Measurements from ENCODE around the gene ZNF891. TPM values are rescaled to one million over a fixed set of nuclear protein-coding genes. Genes with fewer than 3 reads are reported as not detected.
A peak's percentile ranks its signal among the peaks of the same experiment; 100 is the strongest.

Gene ZNF891
- total RNA-seq, 1 donor from 2014 or later = 2.6 TPM

DNA sequence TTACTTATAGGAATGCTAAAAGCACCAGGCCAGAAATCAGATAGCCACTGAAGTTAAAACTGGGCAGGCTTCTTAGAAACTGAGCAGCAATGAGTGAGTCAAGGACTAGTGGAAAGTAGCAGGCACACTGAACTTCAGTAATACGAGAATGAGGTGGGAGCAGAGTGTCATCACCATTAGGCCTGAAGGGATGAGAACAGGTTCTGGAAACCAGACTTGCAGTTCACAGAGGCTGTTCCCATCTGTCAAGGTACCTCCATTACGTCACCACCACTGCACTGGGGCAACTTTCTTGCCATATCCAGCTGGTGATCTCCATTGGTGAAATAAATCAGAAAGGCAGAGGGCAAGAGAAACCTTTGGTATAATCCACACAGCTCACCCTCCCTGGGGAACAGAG is 15.9 kb upstream of the ZNF891 start:
- Histone ChIP-seq H3K27ac (no peak overlapping the region), H3K27me3 (ENCODE audit: low read depth) (no peaks in the 10 kb centered on the region), H3K9me3 (peaks cover 93% of the 10 kb centered on the region), H3K36me3 (peaks cover 30% of the 10 kb centered on the region), H3K4me3 (no peak overlapping the region), H3K4me1 (no peaks in the 10 kb centered on the region)
- DNase-seq (no peak), ATAC-seq (no peak)
- intact Hi-C loops (cut with DNase I) = no loop called here
- TF ChIP-seq, protein P1, sequence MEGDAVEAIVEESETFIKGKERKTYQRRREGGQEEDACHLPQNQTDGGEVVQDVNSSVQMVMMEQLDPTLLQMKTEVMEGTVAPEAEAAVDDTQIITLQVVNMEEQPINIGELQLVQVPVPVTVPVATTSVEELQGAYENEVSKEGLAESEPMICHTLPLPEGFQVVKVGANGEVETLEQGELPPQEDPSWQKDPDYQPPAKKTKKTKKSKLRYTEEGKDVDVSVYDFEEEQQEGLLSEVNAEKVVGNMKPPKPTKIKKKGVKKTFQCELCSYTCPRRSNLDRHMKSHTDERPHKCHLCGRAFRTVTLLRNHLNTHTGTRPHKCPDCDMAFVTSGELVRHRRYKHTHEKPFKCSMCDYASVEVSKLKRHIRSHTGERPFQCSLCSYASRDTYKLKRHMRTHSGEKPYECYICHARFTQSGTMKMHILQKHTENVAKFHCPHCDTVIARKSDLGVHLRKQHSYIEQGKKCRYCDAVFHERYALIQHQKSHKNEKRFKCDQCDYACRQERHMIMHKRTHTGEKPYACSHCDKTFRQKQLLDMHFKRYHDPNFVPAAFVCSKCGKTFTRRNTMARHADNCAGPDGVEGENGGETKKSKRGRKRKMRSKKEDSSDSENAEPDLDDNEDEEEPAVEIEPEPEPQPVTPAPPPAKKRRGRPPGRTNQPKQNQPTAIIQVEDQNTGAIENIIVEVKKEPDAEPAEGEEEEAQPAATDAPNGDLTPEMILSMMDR (IDR thresholded peaks at IDR 0.05) = no peak

DNA sequence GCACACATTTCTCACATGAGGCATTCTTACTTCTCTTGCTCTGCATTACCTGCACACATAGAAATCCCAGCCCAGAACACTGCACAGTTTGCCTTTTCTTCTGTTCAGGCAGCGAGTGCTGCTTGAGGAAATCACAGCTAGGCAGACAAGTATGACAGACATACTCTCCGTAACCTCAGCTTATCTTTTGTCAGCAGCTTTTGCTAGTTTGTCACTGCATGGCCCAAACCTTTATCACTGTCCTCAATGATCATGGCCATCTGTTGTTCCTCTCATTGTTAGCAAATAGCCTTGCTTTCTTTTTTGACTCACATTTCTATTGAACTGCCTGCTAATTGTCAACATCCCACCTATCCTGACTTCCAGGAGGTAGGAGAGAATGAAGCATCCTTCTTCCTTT is 5.7 kb upstream of the ZNF891 start:
- ATAC-seq (no peak), DNase-seq (no peak)
- Histone ChIP-seq H3K36me3 (peaks cover 11% of the 10 kb centered on the region), H3K9me3 (peaks cover 83% of the 10 kb centered on the region), H3K27me3 (ENCODE audit: low read depth) (no peaks in the 10 kb centered on the region), H3K4me3 (no peak overlapping the region), H3K4me1 (peaks cover 8% of the 10 kb centered on the region), H3K27ac (no peak overlapping the region)
- intact Hi-C loops (cut with DNase I) = no loop called here
- TF ChIP-seq, protein P1 (IDR thresholded peaks at IDR 0.05) = no peak

- peak overlapping the region; percentile 97 for H3K27ac ChIP-seq
- no peaks in the 10 kb centered on the region for H3K27me3 ChIP-seq (ENCODE audit: low read depth)
- peaks cover 9% of the 10 kb centered on the region for H3K36me3 ChIP-seq
- TF ChIP-seq, protein P1 (IDR thresholded peaks at IDR 0.05) = no peak
- H3K9me3 ChIP-seq = peaks cover 65% of the 10 kb centered on the region
- DNase-seq (peak; percentile 65), ATAC-seq (peak in 1 of 2 donors; percentile 25)
- H3K4me3 ChIP-seq = peak overlapping the region; percentile 87
- H3K4me1 ChIP-seq = peaks cover 16% of the 10 kb centered on the region
- intact Hi-C loops (cut with DNase I) = no loop called here
These were observed 694 bp upstream of the ZNF891 start for GRCh38 chr12:133130808-133131128.

DNA sequence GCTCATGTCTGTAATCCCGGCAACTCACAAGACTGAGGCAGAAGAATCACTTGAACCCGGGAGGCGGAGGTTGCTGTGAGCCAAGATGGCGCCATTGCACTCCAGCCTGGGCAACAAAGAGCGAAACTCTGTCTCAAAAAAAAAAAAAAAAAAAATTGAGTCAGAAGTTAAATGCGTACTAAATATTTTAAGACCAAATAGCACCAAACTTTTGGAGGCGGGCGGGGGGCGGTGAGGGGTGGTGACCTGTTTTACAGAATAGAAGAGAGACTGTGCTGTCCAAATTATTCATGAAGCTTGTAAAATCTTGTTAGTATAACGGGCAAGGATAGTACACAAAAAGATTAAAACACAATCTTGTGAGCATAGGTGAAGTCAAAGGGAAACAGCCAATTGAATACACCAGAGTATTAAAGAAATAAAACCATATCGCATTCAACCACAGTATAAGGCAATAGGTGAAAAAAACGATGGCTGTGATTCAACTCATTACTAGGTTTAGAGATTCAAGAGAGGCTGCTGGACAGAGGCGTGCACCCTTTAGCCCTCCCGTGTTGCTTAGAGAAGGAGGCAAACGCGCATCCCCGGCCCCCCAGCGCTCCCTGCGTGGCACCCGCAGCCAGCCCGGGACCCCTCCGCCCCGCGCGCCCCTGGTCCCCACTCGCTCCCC is 571 bp downstream of the ZNF891 start:
- Histone ChIP-seq H3K27ac (peak overlapping the region; percentile 97), H3K4me3 (peak overlapping the region; percentile 87), H3K4me1 (peaks cover 16% of the 10 kb centered on the region), H3K27me3 (ENCODE audit: low read depth) (no peaks in the 10 kb centered on the region), H3K36me3 (no peaks in the 10 kb centered on the region), H3K9me3 (peaks cover 66% of the 10 kb centered on the region)
- intact Hi-C loops (cut with DNase I) = no loop called here
- ATAC-seq (peak in 1 of 2 donors; percentile 48), DNase-seq (no peak)
- TF ChIP-seq, protein P1 (IDR thresholded peaks at IDR 0.05) = no peak

- TF ChIP-seq, protein P1 (IDR thresholded peaks at IDR 0.05) = no peak
- no peak for DNase-seq
- Histone ChIP-seq H3K9me3 (peaks cover 92% of the 10 kb centered on the region), H3K27ac (no peak overlapping the region), H3K4me1 (peaks cover 8% of the 10 kb centered on the region), H3K4me3 (no peak overlapping the region), H3K27me3 (ENCODE audit: low read depth) (no peaks in the 10 kb centered on the region), H3K36me3 (peaks cover 5% of the 10 kb centered on the region)
- no peak for ATAC-seq
- intact Hi-C loops (cut with DNase I) = no loop called here
These were observed 5.4 kb downstream of the ZNF891 start for GRCh38 chr12:133124674-133125073.
